Fibroblast of lung (primary cell): Measurements from ENCODE around the gene HCRT. TPM values are rescaled to one million over a fixed set of nuclear protein-coding genes. Genes with fewer than 3 reads are reported as not detected.
A peak's percentile ranks its signal among the peaks of the same experiment; 100 is the strongest.

Source experiments
- DNase-seq, 2 donors: peaks; one replicate each; pipeline versions ENCODE4 v3.0.0 to v3.0.0-alpha.2; 2010; ENCODE audit warnings: low read depth in 2 of 2
- H2AFZ ChIP-seq: 2 replicates; pipeline ENCODE4 v1.5.1; 2012; ENCODE audit warnings: low read length, control low read depth, inconsistent platforms
- H3K27ac ChIP-seq: 2 replicates; pipeline ENCODE4 v1.5.1; 2011; ENCODE audit warnings: low read length, control low read depth; ENCODE audit not compliant: insufficient read depth
- H3K27me3 ChIP-seq: 2 replicates; pipeline ENCODE4 v1.5.1; 2011; ENCODE audit warnings: mild to moderate bottlenecking, low read length; ENCODE audit not compliant: control insufficient read depth, insufficient read depth
- H3K36me3 ChIP-seq: 2 replicates; pipeline ENCODE4 v1.5.1; 2011; ENCODE audit warnings: low read length; ENCODE audit not compliant: control insufficient read depth, insufficient read depth
- H3K4me1 ChIP-seq: 2 replicates; pipeline ENCODE4 v1.5.1; 2011; ENCODE audit warnings: low read length; ENCODE audit not compliant: control insufficient read depth, insufficient read depth; ENCODE audit errors: extremely low read depth
- H3K4me2 ChIP-seq: 2 replicates; pipeline ENCODE4 v1.5.1; 2011; ENCODE audit warnings: low read length, control low read depth; ENCODE audit not compliant: insufficient read depth; ENCODE audit errors: extremely low read depth
- H3K4me3 ChIP-seq, 4 experiments: fragments of 200-600 bp in 1 of 4; sonication (generic) in 1 of 4; replicated peaks in 1 of 4; 2 replicates each; pipeline ENCODE4 v1.5.1; 2011 to 2016; ENCODE audit warnings: low read length in 4 of 4, low read depth in 3 of 4, mild to moderate bottlenecking in 3 of 4, control low read depth in 2 of 4, inconsistent platforms in 1 of 4, mixed read lengths in 1 of 4; ENCODE audit not compliant: insufficient read depth in 1 of 4; ENCODE audit errors: control extremely low read depth in 1 of 4
- H3K79me2 ChIP-seq: 2 replicates; pipeline ENCODE4 v1.5.1; 2012; ENCODE audit warnings: mild to moderate bottlenecking, low read length, inconsistent platforms; ENCODE audit not compliant: control insufficient read depth, insufficient read depth
- H3K9ac ChIP-seq: 2 replicates; pipeline ENCODE4 v1.5.1; 2011; ENCODE audit warnings: mild to moderate bottlenecking, low read length, control low read depth; ENCODE audit not compliant: insufficient read depth
- H3K9me3 ChIP-seq: 2 replicates; pipeline ENCODE4 v1.5.1; 2012; ENCODE audit warnings: low read depth, low read length; ENCODE audit not compliant: control insufficient read depth, insufficient read depth
- H4K20me1 ChIP-seq: 2 replicates; pipeline ENCODE4 v1.5.1; 2011; ENCODE audit warnings: low read length; ENCODE audit not compliant: control insufficient read depth, insufficient read depth; ENCODE audit errors: extremely low read depth
- EZH2 ChIP-seq: IDR thresholded peaks from 2 replicates; pipeline ENCODE4 v1.5.1; 2012; ENCODE audit warnings: low read length, control low read depth, mild to moderate bottlenecking; ENCODE audit errors: missing control alignments
- polyA plus RNA-seq, 2 donors: library from polyadenylated mRNA; depleted of rRNA in 1 of 2; stranded (reverse) in 1 of 2; unstranded in 1 of 2; fragments of >200 nt; gene quantifications; 2 replicates each; pipeline ENCODE4 v1.2.1, GENCODE V29; 2011 to 2012; ENCODE audit warnings: missing spikeins in 1 of 2
- total RNA-seq: library from RNA; depleted of rRNA; stranded (reverse); fragments of >200 nt; gene quantifications from 2 replicates; pipeline ENCODE4 v1.2.1, GENCODE V29; 2014
- TF ChIP-seq, protein P1 (sequence below), 2 donors: IDR thresholded peaks in 1 of 2; conservative IDR thresholded peaks in 1 of 2; 1 replicate in 1 of 2; 2 replicates in 1 of 2; pipeline ENCODE4 v1.5.1; 2011 to 2012; ENCODE audit warnings: low read length in 2 of 2, control low read depth in 1 of 2, inconsistent platforms in 1 of 2, low read depth in 1 of 2, mild to moderate bottlenecking in 1 of 2

Gene HCRT
- total and polyA plus RNA-seq, 2 donors (not counting 1 experiment from before 2014, with no cell fraction given), result not detected

DNA sequence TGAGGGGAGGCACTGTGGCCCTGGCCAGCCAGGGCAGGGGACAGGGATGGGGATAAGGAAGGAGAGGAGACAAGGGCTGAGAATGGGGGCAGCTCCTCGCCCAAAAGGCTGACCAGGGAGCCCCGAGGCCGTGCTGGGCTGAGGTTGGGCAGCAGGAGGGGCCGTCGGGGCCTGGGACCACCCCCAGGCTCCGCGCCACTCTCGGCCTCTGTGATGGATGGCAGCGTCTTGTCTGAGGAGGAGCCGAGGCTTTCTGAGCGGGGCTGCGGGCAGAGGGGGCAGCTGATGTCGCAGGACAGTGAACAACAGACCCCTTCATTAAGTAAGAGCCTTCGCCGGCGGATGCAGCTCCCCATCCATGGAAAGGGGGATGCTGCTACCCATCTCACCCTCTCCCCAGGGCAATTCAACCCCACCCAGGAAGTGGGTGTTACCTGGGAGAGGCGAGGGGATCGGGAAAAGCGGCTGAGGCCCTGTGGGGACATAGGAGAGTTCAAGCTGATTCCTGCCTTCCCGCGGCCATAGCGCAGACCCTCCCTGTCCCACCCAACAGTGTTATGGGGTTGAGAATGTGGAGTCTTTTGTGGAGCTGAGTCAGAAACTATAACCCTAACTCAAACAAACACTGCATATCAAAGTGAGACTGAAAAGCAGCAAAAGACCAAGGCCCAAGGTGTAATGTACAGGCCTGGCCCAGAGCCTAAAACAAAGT lies 21.4 kb downstream of the HCRT start:
- Histone ChIP-seq H3K27me3 (no peaks in the 10 kb centered on the region), H3K4me3 (no peak overlapping the region), H3K9ac (no peak overlapping the region), H3K79me2 (no peaks in the 10 kb centered on the region), H3K27ac (no peak overlapping the region), H3K4me2 (no peak overlapping the region), H2AFZ (no peak overlapping the region), H3K9me3 (no peaks in the 10 kb centered on the region), H3K36me3 (no peaks in the 10 kb centered on the region), H3K4me1 (no peaks in the 10 kb centered on the region), H4K20me1 (no peaks in the 10 kb centered on the region)
- no peak for DNase-seq
- no peak for TF ChIP-seq EZH2
- TF ChIP-seq, protein P1, sequence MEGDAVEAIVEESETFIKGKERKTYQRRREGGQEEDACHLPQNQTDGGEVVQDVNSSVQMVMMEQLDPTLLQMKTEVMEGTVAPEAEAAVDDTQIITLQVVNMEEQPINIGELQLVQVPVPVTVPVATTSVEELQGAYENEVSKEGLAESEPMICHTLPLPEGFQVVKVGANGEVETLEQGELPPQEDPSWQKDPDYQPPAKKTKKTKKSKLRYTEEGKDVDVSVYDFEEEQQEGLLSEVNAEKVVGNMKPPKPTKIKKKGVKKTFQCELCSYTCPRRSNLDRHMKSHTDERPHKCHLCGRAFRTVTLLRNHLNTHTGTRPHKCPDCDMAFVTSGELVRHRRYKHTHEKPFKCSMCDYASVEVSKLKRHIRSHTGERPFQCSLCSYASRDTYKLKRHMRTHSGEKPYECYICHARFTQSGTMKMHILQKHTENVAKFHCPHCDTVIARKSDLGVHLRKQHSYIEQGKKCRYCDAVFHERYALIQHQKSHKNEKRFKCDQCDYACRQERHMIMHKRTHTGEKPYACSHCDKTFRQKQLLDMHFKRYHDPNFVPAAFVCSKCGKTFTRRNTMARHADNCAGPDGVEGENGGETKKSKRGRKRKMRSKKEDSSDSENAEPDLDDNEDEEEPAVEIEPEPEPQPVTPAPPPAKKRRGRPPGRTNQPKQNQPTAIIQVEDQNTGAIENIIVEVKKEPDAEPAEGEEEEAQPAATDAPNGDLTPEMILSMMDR (conservative IDR thresholded peaks at IDR 0.05 in 1 of 2, IDR thresholded peaks at IDR 0.05 in 1 of 2; ENCODE audit: low read depth in 1 of 2, low read length in 2 of 2), result no peak

DNA sequence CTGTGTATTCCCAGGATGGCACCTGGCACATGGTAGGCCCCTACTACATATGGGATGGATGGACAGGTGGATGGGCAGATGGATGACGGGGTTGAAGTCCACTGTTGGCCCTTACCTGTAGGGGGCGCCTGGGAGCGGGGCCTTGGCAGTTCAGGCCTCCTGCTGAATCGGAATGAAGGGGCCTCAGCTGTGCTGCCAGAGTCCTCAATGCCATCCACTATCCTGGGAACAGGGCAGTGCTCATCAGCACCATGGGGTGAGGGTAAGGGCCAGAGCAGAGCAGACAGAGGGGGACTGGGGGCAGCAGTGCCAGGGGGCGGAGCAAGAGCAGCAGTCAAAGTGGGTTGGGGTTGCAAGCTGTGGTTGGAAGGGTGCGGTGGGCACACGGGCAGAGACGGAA lies 22.1 kb downstream of the HCRT start:
- H3K9me3 ChIP-seq, result no peaks in the 10 kb centered on the region
- DNase-seq, result no peak
- no peak overlapping the region for H3K27ac ChIP-seq
- H3K4me1 ChIP-seq, result no peaks in the 10 kb centered on the region
- H3K79me2 ChIP-seq, result no peaks in the 10 kb centered on the region
- no peaks in the 10 kb centered on the region for H4K20me1 ChIP-seq
- no peak overlapping the region for H3K4me2 ChIP-seq
- H3K36me3 ChIP-seq, result no peaks in the 10 kb centered on the region
- no peak overlapping the region for H2AFZ ChIP-seq
- H3K9ac ChIP-seq, result no peak overlapping the region
- no peak for TF ChIP-seq EZH2
- TF ChIP-seq, protein P1 (conservative IDR thresholded peaks at IDR 0.05 in 1 of 2, IDR thresholded peaks at IDR 0.05 in 1 of 2; ENCODE audit: low read depth in 1 of 2, low read length in 2 of 2), result peak; percentile 19 to 24
- H3K27me3 ChIP-seq, result no peaks in the 10 kb centered on the region
- no peak overlapping the region for H3K4me3 ChIP-seq

DNA sequence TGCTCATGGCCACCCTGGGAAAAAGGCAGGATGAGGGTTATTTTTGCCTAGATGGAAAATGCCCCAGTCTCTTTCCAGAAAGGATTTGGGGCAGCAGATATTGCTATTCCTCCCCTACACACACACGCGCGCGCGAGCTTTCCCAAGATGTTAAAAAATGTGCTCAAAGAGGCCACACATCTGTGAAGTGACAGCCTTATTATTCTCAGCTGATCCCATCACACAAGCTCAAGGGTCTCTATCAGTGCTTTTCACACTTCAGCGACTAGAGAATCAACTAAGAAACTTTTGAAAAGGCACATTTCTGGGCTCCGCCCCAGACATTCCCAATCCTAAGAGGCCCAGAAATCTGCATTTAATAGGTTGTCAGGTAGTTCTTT lies 24.7 kb downstream of the HCRT start:
- no peaks in the 10 kb centered on the region for H3K36me3 ChIP-seq
- no peak overlapping the region for H2AFZ ChIP-seq
- H3K9ac ChIP-seq, result no peak overlapping the region
- TF ChIP-seq, protein P1 (conservative IDR thresholded peaks at IDR 0.05 in 1 of 2, IDR thresholded peaks at IDR 0.05 in 1 of 2; ENCODE audit: low read depth in 1 of 2, low read length in 2 of 2), result no peak
- no peak for TF ChIP-seq EZH2
- H4K20me1 ChIP-seq, result no peaks in the 10 kb centered on the region
- H3K9me3 ChIP-seq, result no peaks in the 10 kb centered on the region
- no peaks in the 10 kb centered on the region for H3K27me3 ChIP-seq
- no peaks in the 10 kb centered on the region for H3K4me1 ChIP-seq
- no peak overlapping the region for H3K4me2 ChIP-seq
- no peak overlapping the region for H3K27ac ChIP-seq
- DNase-seq, result no peak
- H3K4me3 ChIP-seq, result no peak overlapping the region
- H3K79me2 ChIP-seq, result no peaks in the 10 kb centered on the region
